Measurements from ENCODE around the gene UBA3.

Gene UBA3

DNA sequence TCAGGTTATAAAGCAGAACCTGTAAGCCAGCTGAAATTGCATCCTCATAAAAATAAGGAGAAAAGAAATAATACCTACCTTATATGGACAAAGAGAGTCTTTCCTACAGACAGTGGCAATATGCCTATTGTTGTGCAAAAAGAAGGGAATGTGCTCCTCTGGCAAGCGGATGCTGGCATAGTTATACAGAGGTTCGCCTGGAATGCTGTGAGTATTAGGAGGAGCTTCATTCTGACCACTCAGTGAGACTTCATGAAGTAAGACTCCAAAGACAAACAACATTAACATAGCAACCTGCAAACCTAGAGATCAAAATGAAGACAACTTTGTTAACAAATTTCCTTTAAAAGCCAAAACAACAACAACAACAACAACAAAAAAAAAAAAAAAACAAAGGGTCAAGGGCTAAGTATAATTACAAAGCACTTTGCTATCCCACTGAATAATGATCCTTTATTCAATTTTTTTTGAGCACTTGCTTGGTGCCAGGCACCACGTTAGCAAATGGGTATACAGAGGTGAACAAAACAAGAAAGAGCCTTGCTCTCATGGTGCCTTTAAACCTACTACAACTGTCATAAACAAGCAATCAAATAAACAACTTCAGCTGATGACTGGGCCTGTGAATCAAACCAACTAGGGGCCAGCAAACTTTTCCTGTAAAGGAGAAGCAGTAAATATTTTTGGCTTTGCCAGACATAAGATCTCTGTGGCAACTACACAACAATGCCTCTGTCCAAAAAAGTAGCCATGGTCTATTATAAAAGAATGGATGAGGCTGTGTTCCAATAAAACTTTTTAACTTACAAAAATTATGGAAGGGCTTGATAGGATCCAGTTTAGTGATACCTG is 70.4 kb downstream of the UBA3 start:
- FAIRE-seq: no peak

DNA sequence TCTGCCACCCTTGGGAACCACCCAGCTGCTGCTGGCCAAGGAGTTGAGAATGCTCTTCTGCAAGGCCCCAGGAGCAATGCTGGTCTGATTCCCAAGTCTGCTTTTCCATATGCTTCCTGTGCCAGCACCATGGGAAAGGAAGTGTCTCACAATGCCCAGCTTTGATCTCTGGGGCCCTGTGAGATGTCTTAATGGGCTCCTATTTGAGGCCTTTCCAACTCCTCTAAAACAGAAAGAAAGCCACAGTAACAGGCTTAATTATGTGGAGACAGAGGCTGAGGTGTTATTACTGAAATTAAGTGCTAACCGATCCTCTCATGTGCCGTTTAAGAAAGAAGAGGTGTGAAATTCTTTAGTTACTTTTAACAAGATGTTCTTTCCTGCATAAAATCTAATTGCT is 71.2 kb downstream of the UBA3 start:
- no peak for FAIRE-seq

DNA sequence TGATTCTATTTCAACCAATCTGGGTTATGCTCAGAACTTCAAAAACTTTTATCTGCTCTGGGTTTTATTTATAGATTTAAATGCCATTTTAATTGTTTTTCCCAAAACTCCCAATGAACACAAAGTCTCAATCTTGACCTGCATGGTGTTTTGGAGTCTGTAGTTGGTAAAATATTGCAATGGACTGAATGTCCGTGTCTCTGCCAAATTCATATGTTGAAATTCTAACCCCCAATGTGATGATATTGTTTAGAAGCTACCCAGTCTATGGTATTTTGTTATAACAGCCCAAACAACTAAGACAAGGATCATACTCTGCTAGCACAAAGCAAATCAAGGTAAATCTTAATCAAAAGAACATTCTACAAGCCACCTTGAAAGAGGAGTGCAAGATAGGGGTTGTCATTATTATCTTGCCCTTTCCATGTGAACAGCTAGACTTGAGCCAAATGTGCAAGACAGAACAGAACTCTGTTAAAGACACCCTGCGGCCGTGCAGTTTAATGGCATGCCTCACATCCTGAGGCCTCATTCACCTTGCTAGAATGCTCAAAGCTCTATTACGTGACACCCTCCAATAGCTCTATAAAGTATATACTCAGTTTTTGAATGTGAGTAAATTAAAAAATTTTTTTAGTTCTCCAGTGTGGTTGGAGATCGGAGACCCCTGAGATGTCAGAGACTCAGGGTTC is 74.2 kb downstream of the UBA3 start:
- FAIRE-seq: no peak

DNA sequence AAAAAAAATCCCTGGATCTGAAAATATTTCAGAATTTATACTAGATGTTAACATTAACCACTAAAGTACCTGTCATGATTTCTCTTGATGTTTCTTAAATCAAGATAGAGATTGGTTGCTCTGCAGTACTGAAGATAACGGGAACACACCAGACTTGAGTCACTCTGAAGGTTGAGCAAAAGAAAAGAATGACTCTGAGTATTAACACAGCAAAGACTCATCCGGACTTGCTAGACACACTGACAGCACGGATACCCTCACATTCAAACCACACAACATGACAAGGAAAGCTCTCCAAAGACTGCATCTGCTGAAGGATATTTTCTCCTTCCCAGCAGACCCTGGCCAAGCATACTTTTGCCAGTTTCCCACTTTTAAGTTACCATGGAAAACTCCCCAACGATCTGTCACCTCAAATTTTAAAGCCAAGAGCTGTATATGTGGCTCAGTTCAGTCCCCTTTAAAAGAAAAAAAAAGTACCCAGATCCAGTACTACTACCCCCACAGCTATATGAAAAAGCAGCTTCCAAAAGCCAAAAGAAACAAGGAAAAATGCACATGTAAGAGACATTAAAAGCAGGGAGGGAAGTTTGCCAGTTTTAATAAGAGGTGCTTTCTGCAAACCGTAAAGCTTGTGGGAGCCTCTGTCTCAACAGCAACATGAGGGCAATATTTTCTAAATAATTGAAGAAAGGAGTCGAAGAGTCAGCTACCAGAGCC is 74.9 kb downstream of the UBA3 start:
- FAIRE-seq: no peak
